Ovary (tissue), 9 donors: ENCODE results near the gene OSBPL8. TPM values are rescaled to one million over a fixed set of nuclear protein-coding genes. Genes with fewer than 3 reads are reported as not detected.

ENCODE experiments used
- DNase-seq, 5 donors: peaks; one replicate each; pipeline ENCODE4 v3.0.0-alpha.2; 2019 to 2020
- H3K27ac ChIP-seq, 2 donors: fragments of 200-600 bp; one replicate each; pipeline versions ENCODE4 v1.5.1 to v1.8.0; 2019 to 2022
- H3K27me3 ChIP-seq: fragments of 200-600 bp; one replicate; pipeline ENCODE4 v1.8.0; 2022
- H3K36me3 ChIP-seq: fragments of 200-600 bp; sonication (generic); one replicate; pipeline ENCODE4 v1.5.1; 2019
- H3K4me1 ChIP-seq: one replicate; pipeline ENCODE4 v1.8.1; 2013; ENCODE audit warnings: mild to moderate bottlenecking, moderate library complexity; ENCODE audit not compliant: insufficient read depth
- H3K4me3 ChIP-seq: fragments of 200-600 bp; sonication (generic); one replicate; pipeline ENCODE4 v1.5.1; 2017
- H3K9me3 ChIP-seq, 2 donors: fragments of 200-600 bp in 1 of 2; sonication (generic) in 1 of 2; one replicate each; pipeline versions ENCODE4 v1.5.1 to v1.8.1; 2013 to 2019; ENCODE audit warnings: mild to moderate bottlenecking in 1 of 2, moderate library complexity in 1 of 2
- EP300 ChIP-seq: sonication (generic); formaldehyde crosslinking; IDR thresholded peaks from one replicate; pipeline ENCODE4 v1.6.1; 2017; ENCODE audit warnings: antibody characterized with exemption
- POLR2A ChIP-seq: fragments of 450-650 bp; IDR thresholded peaks from one replicate; pipeline ENCODE4 v1.6.1; 2017; ENCODE audit warnings: antibody characterized with exemption, mild to moderate bottlenecking, moderate library complexity
- WGBS, 3 donors: extraction: QIAGEN DNeasy Blood & Tissue Kit in 1 of 3; methylation state at CpG; one replicate each; pipeline versions ENCODE4 v1.1.5 to v1.1.7; 2013 to 2017; 5-methylcytosine and 5-hydroxymethylcytosine counted together
- intact Hi-C, 4 donors: fragments of 100-400 bp; cut with DNase I; formaldehyde crosslinking; loops; one replicate each; pipeline versions ENCODE4 v1.11.0 to v1.15.1; 2022 to 2023
- polyA plus RNA-seq, 2 donors: library from polyadenylated mRNA; stranded (reverse); fragments of 200-250 nt in 1 of 2; fragments of 350-450 nt in 1 of 2; fragmentation: Illumina TruSeq in 1 of 2; extraction: RNeasy Lipid Tissue Mini Kit (QIAGEN cat#74804) in 1 of 2; gene quantifications; one replicate each; pipeline ENCODE4 v1.2.3, GENCODE V29; 2013 to 2014
- total RNA-seq, 7 donors: library from RNA; depleted of rRNA in 2 of 7; stranded (reverse); fragments of >200 nt in 2 of 7; fragmentation: NEBNext Ultra II Directional in 3 of 7; extraction: Animal tissue kit (Norgen Biotek cat#: 25700) in 3 of 7; gene quantifications; one replicate each; pipeline versions ENCODE4 v1.1.0 to v1.2.4, GENCODE V29; 2016 to 2023
- TF ChIP-seq, protein P1 (sequence below), 3 donors: fragments of 450-650 bp in 2 of 3; fragments of 200-600 bp in 1 of 3; IDR thresholded peaks; one replicate each; pipeline versions ENCODE4 v1.5.1 to v1.8.0; 2016 to 2022; ENCODE audit warnings: antibody characterized with exemption in 3 of 3, mild to moderate bottlenecking in 1 of 3
- donor health status: DM: no; HTN: no; CAD: no; lungs with moderate emphysema.
- donor health status: DM: no; HTN: no; CAD: no.
- donor health status: Bipolar disorder and iron deficiency.
- donor health status: DM: yes; HTN: yes; CAD: no.
- donor health status: DM: no; HTN: no; CAD: no.
- donor health status: DM: yes; HTN: yes; CAD: no.

Gene OSBPL8
- total and polyA plus RNA-seq, 9 donors: 12.5 to 63.0 (median 56.9) TPM

DNA sequence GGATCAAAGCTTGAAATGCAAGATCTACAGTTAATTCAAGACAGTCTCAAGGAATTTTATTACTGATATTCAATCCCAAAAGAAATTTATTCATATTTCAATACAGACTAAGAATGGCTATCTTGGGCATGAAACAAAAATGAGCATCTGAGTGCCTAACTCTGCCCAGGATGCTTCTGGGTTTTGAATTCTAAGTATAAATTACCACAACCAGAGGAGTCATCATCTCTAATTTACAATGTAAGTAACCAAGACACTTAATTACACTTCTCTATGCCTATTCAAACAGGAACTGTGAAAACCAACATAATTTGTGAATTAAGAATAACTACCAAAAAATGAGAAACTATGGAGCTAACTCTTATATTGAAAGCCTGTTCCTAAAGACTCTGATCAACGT lies 14.1 kb downstream of the OSBPL8 start:
- Histone ChIP-seq H3K36me3 (no peaks in the 10 kb centered on the region), H3K9me3 (no peaks in the 10 kb centered on the region), H3K27ac (no peak overlapping the region), H3K27me3 (no peaks in the 10 kb centered on the region), H3K4me3 (no peak overlapping the region), H3K4me1 (peaks cover 1% of the 10 kb centered on the region)
- TF ChIP-seq, protein P1, sequence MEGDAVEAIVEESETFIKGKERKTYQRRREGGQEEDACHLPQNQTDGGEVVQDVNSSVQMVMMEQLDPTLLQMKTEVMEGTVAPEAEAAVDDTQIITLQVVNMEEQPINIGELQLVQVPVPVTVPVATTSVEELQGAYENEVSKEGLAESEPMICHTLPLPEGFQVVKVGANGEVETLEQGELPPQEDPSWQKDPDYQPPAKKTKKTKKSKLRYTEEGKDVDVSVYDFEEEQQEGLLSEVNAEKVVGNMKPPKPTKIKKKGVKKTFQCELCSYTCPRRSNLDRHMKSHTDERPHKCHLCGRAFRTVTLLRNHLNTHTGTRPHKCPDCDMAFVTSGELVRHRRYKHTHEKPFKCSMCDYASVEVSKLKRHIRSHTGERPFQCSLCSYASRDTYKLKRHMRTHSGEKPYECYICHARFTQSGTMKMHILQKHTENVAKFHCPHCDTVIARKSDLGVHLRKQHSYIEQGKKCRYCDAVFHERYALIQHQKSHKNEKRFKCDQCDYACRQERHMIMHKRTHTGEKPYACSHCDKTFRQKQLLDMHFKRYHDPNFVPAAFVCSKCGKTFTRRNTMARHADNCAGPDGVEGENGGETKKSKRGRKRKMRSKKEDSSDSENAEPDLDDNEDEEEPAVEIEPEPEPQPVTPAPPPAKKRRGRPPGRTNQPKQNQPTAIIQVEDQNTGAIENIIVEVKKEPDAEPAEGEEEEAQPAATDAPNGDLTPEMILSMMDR (IDR thresholded peaks at IDR 0.05): no peak
- 81 to 88% (median 84%) methylated on average over 1 of the region's 1 CpG for WGBS, 3 donors
- intact Hi-C loops: no loop called here
- DNase-seq: no peak

DNA sequence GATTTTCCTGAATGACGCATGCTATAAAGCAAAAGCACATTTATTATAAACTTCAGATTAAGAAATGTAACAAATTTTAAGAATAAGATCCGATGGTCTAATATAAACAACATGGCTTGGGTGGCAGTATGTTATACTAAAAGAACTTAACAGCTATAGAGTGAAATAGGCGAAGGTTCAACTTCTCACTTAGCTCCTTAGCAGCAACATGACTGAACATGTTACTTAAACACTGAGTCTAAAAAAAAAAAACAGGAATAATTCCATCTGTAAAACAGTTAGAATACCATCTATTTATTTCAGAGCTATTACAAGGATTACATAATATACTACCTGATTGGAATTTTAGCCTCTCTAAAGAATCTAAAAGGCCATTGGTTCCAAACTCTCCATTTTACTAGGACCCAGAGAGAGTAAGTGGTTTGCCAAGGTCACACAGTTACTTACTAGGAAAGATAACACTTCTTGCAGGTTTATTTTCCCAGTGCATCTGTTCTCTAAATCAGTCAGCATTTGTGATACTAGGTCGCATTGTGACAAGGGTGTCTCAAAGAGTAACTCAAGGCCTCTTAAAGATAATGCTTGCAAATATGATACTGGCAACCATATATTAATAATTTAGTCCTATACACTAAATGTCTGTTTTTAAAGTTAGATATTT lies 14.8 kb downstream of the OSBPL8 start:
- Histone ChIP-seq H3K27me3 (no peaks in the 10 kb centered on the region), H3K4me1 (peaks cover 1% of the 10 kb centered on the region), H3K9me3 (no peaks in the 10 kb centered on the region), H3K36me3 (no peaks in the 10 kb centered on the region), H3K4me3 (no peak overlapping the region), H3K27ac (no peak overlapping the region)
- intact Hi-C loops: no loop called here
- 84 to 94% (median 94%) methylated on average over 4 of the region's 4 CpGs for WGBS, 3 donors
- TF ChIP-seq, protein P1 (IDR thresholded peaks at IDR 0.05): no peak
- TF ChIP-seq POLR2A (no peak), EP300 (no peak)
- DNase-seq: no peak

DNA sequence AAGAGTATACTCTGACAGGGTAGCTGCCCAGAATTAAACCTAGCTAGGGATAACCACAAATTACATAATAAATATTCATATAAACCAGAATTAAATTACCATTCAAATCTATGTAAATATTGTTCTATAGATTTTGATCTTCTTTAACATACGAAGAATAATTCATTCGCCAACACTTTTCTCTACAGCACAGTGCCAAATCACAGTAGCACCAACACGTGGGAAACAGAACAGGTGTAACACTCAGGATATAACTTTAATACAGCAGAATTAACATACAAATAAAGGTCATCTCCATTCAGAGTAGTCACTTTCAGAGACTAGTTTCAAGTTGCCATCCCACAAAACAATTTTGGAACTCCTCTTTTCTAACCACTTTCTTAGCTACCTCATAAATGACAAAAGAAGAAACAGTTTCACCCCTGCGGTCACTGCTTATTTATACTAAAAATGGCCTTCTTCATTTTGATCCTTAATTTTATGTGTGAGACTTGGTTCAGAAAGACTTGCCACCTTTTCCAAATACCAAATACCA lies 15.7 kb downstream of the OSBPL8 start:
- TF ChIP-seq, protein P1 (IDR thresholded peaks at IDR 0.05): no peak
- TF ChIP-seq POLR2A (no peak), EP300 (no peak)
- intact Hi-C loops: no loop called here
- DNase-seq: no peak
- Histone ChIP-seq H3K27me3 (no peaks in the 10 kb centered on the region), H3K4me3 (no peak overlapping the region), H3K36me3 (no peaks in the 10 kb centered on the region), H3K9me3 (no peaks in the 10 kb centered on the region), H3K4me1 (peaks cover 1% of the 10 kb centered on the region), H3K27ac (no peak overlapping the region)
- 90 to 92% (median 91%) methylated on average over 4 of the region's 4 CpGs for WGBS, 3 donors

DNA sequence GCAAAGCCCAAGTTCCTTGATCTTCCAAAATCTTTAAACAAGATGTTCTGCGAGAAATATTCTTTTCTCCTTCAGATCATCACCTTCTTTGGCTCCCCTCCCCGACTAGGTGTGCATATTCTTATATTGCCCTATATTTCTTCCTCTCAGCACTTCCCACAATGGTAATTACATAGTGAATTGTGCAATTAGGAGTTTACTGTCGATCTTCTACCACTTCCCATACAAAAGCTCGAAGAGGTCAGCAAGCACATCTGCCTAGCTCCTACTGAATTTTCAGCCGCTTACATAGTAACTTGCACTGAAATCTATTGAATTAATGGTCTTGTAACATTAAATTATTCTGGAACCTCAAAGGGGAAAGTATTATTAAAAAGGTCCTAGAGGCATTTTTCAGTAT lies 16.7 kb downstream of the OSBPL8 start:
- Histone ChIP-seq H3K9me3 (no peaks in the 10 kb centered on the region), H3K4me1 (no peaks in the 10 kb centered on the region), H3K27me3 (no peaks in the 10 kb centered on the region), H3K4me3 (no peak overlapping the region), H3K36me3 (no peaks in the 10 kb centered on the region), H3K27ac (no peak overlapping the region)
- 84 to 89% (median 87%) methylated on average over 5 of the region's 5 CpGs for WGBS, 3 donors
- intact Hi-C loops: no loop called here
- no peak for DNase-seq
- TF ChIP-seq EP300 (no peak), POLR2A (no peak)
- TF ChIP-seq, protein P1 (IDR thresholded peaks at IDR 0.05): no peak
